T-cell (primary cell): ENCODE data around the gene FCRL3. TPM values are rescaled to one million over a fixed set of nuclear protein-coding genes. Genes with fewer than 3 reads are reported as not detected.

Source experiments
- ATAC-seq, 4 experiments: fragments of 200-7000 bp in 3 of 4; fragments of 150-1000 bp in 1 of 4; cut with Tn5 transposase; replicated peaks in 1 of 4; 1 replicate in 3 of 4; 2 replicates in 1 of 4; pipeline ENCODE4 v1.10.0; 2021; ENCODE audit warnings: moderate library complexity in 3 of 4, mild to moderate bottlenecking in 2 of 4, moderate number of reproducible peaks in 1 of 4
- CTCF ChIA-PET, 2 donors: fragments of 300-600 bp; sonication (Branson Sonifier 250); formaldehyde crosslinking; loops; one replicate each; lab custom pipeline; 2022; ENCODE audit warnings: antibody characterized with exemption in 2 of 2; lab: Charles Lee
- POLR2A ChIA-PET, 2 donors: fragments of 300-600 bp; sonication (Branson Sonifier 250); formaldehyde crosslinking; loops; one replicate each; lab custom pipeline; 2022; ENCODE audit warnings: antibody characterized with exemption in 2 of 2; lab: Charles Lee
- DNase-seq, 35 experiments: peaks; one replicate each; pipeline versions ENCODE4 v3.0.0 to v3.0.0-alpha.2; 2013 to 2023
- H3K27ac ChIP-seq: one replicate; pipeline ENCODE4 v1.5.1; 2013; ENCODE audit warnings: low read length
- H3K27me3 ChIP-seq, 2 experiments: replicated peaks in 1 of 2; 1 replicate in 1 of 2; 2 replicates in 1 of 2; pipeline versions ENCODE4 v1.6.1 to v1.7.0; 2013; ENCODE audit warnings: low read length in 1 of 2, mixed read lengths in 1 of 2; ENCODE audit not compliant: control insufficient read depth in 2 of 2, insufficient read depth in 2 of 2; ENCODE audit errors: extremely low read depth in 1 of 2
- H3K36me3 ChIP-seq, 2 donors: 1 replicate in 1 of 2; 2 replicates in 1 of 2; pipeline versions ENCODE4 v1.6.1 to v1.7.0; 2013; ENCODE audit warnings: low read length in 1 of 2; ENCODE audit not compliant: control insufficient read depth in 2 of 2, insufficient read depth in 1 of 2; ENCODE audit errors: extremely low read depth in 1 of 2
- H3K4me1 ChIP-seq, 2 experiments: 1 replicate in 1 of 2; 2 replicates in 1 of 2; pipeline versions ENCODE4 v1.6.1 to v1.7.0; 2013; ENCODE audit warnings: low read length in 2 of 2, mixed read lengths in 1 of 2; ENCODE audit not compliant: insufficient read depth in 2 of 2, control insufficient read depth in 1 of 2; ENCODE audit errors: extremely low read depth in 1 of 2
- H3K4me3 ChIP-seq, 2 donors: 1 replicate in 1 of 2; 2 replicates in 1 of 2; pipeline versions ENCODE4 v1.5.1 to v1.7.0; 2013; ENCODE audit warnings: mild to moderate bottlenecking in 2 of 2, low read length in 1 of 2, moderate library complexity in 1 of 2; ENCODE audit not compliant: control insufficient read depth in 1 of 2; ENCODE audit errors: extremely low read depth in 1 of 2
- H3K9me3 ChIP-seq: 2 replicates; pipeline ENCODE4 v1.7.0; 2013
- H3K27ac Mint-ChIP-seq, 2 donors: one replicate each; pipeline ENCODE4 v1.8.0; 2020 to 2021; ENCODE audit warnings: mild to moderate bottlenecking in 2 of 2, mixed read lengths in 2 of 2
- H3K27me3 Mint-ChIP-seq, 2 donors: one replicate each; pipeline ENCODE4 v1.8.0; 2021 to 2022; ENCODE audit warnings: mixed read lengths in 2 of 2
- H3K36me3 Mint-ChIP-seq: one replicate; pipeline ENCODE4 v1.8.0; 2021; ENCODE audit warnings: mixed read lengths
- H3K4me1 Mint-ChIP-seq, 3 donors: one replicate each; pipeline ENCODE4 v1.8.0; 2020 to 2022; ENCODE audit warnings: mixed read lengths in 3 of 3, mild to moderate bottlenecking in 1 of 3
- H3K4me3 Mint-ChIP-seq, 3 donors: one replicate each; pipeline ENCODE4 v1.8.0; 2020 to 2022; ENCODE audit warnings: mild to moderate bottlenecking in 3 of 3, mixed read lengths in 3 of 3, moderate library complexity in 3 of 3
- H3K9me3 Mint-ChIP-seq, 3 donors: one replicate each; pipeline ENCODE4 v1.8.0; 2020 to 2022; ENCODE audit warnings: mixed read lengths in 3 of 3
- WGBS: methylation state at CpG from one replicate; pipeline ENCODE4 v1.1.5; 2013; ENCODE audit warnings: missing lambda C conversion rate; ENCODE audit not compliant: insufficient coverage; 5-methylcytosine and 5-hydroxymethylcytosine counted together
- total RNA-seq, 35 experiments: library from RNA in 6 of 35; stranded (reverse) in 6 of 35; fragments of 120-200 nt in 1 of 35; gene quantifications; one replicate each; pipeline versions ENCODE4 v1.2.1 to v1.2.4 and lab custom pipeline; 2013 to 2026

Gene FCRL3
- total RNA-seq, 5 donors from 2014 or later (not counting 1 experiment from before 2014, with no cell fraction given), result 6.5 to 35.9 (median 9.3) TPM

DNA sequence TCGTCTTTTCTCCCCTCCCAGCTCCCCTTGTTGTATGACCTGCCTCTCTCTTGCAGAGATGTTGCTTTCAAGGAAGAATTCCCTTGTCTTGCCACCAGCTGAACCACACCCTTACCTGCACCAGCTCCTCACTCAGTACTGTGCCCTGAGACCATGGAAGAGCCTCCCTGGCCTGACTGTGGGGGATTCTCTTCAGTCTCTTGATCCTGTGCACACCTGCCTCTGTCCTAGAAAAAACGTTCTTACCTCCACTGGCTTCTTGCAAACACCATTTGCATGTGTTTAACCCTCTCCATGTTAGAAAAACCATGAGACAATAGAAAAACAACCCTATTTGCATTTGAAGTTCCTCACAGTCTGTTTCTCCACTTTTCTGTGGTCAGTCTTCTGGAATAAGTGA, 59.4 kb downstream of the FCRL3 start:
- Histone ChIP-seq H3K4me1 (no peaks in the 10 kb centered on the region), H3K27ac (no peak overlapping the region), H3K36me3 (no peaks in the 10 kb centered on the region), H3K4me3 (no peak overlapping the region), H3K9me3 (no peaks in the 10 kb centered on the region), H3K27me3 (no peaks in the 10 kb centered on the region)
- Mint-ChIP-seq H3K27ac (no peak overlapping the region), H3K9me3 (no peaks in the 10 kb centered on the region), H3K4me3 (no peak overlapping the region), H3K36me3 (no peaks in the 10 kb centered on the region), H3K27me3 (peaks cover 5 to 11% of the 10 kb centered on the region in 2 donors), H3K4me1 (no peaks in the 10 kb centered on the region)
- ChIA-PET CTCF (no interaction called here), POLR2A (no interaction called here)
- 88% methylated on average over 1 of the region's 2 CpGs for WGBS
- ATAC-seq, result no peak
- DNase-seq, result no peak

DNA sequence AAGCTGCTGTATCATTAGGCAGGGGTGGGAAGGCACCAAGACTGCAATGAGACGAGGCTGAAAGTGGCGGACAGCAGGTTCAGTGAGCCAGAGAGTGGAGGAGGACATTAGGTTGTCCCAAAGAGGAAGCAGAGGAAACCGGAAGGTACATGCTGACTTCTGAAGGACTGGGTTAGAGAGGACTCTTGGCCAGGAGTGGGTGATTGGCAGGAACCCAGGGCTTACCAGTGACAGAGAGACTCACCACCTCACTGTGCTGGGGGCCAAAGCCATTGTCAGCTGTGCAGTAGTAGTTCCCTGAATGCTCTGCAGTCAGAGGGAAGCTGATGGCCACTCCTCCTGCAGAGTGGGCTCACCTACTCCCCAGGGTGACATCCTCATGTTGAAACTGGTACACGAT, 60.8 kb downstream of the FCRL3 start:
- Mint-ChIP-seq H3K4me3 (no peak overlapping the region), H3K4me1 (no peaks in the 10 kb centered on the region), H3K9me3 (no peaks in the 10 kb centered on the region), H3K27ac (no peak overlapping the region), H3K27me3 (peaks cover 0 to 10% of the 10 kb centered on the region in 2 donors), H3K36me3 (no peaks in the 10 kb centered on the region)
- no peak overlapping the region for H3K27ac ChIP-seq
- ChIA-PET CTCF (no interaction called here), POLR2A (no interaction called here)
- no peaks in the 10 kb centered on the region for H3K4me1 ChIP-seq
- DNase-seq (no peak), ATAC-seq (no peak)
- no peaks in the 10 kb centered on the region for H3K9me3 ChIP-seq
- no peaks in the 10 kb centered on the region for H3K27me3 ChIP-seq
- 78% methylated on average over 2 of the region's 4 CpGs for WGBS
- H3K36me3 ChIP-seq, result no peaks in the 10 kb centered on the region
- H3K4me3 ChIP-seq, result no peak overlapping the region

DNA sequence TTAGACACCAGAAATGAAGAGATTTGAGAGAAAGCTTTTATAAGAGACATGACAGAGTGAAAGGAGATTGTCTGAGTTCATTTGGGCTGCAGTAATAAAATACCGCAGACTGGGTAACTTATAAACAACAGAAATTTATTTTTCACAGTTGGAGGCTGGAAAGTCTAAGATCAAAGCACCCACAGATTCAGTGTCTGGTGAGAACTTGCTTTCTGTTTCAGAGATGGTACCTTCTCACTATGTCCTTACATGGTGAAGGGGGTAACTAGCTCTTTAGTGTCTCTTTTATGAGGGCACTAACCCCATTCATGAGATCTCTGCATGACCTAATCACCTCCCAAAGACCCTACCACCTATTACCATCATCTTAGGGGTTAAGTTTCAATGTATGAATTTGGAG, 71.8 kb downstream of the FCRL3 start:
- Mint-ChIP-seq H3K4me3 (no peak overlapping the region), H3K4me1 (peaks cover 0 to 11% (median 10%) of the 10 kb centered on the region in 3 donors), H3K36me3 (no peaks in the 10 kb centered on the region), H3K27me3 (peaks cover 8 to 25% of the 10 kb centered on the region in 2 donors), H3K9me3 (no peaks in the 10 kb centered on the region), H3K27ac (no peak overlapping the region)
- H3K36me3 ChIP-seq, result no peaks in the 10 kb centered on the region
- ATAC-seq (peak in 2 of 4 experiments; percentile 57 to 71), DNase-seq (peak in 1 of 35 experiments; percentile 43)
- peaks cover 0 to 15% of the 10 kb centered on the region in 2 experiments for H3K4me1 ChIP-seq
- H3K27ac ChIP-seq, result no peak overlapping the region
- no peaks in the 10 kb centered on the region for H3K9me3 ChIP-seq
- ChIA-PET POLR2A (no interaction called here), CTCF (no interaction called here)
- peaks cover 0 to 3% of the 10 kb centered on the region in 2 experiments for H3K27me3 ChIP-seq
- no CpG with 5 or more reads among the region's 1 CpG for WGBS
- no peak overlapping the region for H3K4me3 ChIP-seq

Other genes with a start within 250 kb of the FCRL3 start
- gene FCRL5, start 148.3 kb downstream of the FCRL3 start, total RNA-seq, result 1 to 10 TPM in 1 of 5 donors, under 1 TPM in 4; 0.28 to 1.6 (median 0.76) TPM
- gene FCRL4, start 102.7 kb downstream of the FCRL3 start, total RNA-seq, result under 1 TPM in 2 of 5 donors, not detected in 3; 0.07 to 0.15 TPM
- gene FCRL2, start 76.4 kb upstream of the FCRL3 start, total RNA-seq, result 1 to 10 TPM; 1.2 to 3.4 (median 1.5) TPM
- 10 to 100 TPM in 1 of 5 donors, 1 to 10 TPM in 4; 2.4 to 11.9 (median 4.9) TPM for gene FCRL1, start 119.4 kb upstream of the FCRL3 start, total RNA-seq
- not detected for gene CD5L, start 141.0 kb upstream of the FCRL3 start, total RNA-seq